Caco-2 (cell line): ENCODE results near the gene PARP9. TPM values are rescaled to one million over a fixed set of nuclear protein-coding genes. Genes with fewer than 3 reads are reported as not detected.

Source experiments
- BruUV-seq: library from RNA; stranded (reverse); fragments of 400-500 nt; replicated peaks from 2 replicates; lab custom pipeline; 2021; lab: Mats Ljungman, UMichigan
- CTCF ChIA-PET: fragments of 300-600 bp; sonication (Branson Sonifier 250); formaldehyde crosslinking; loops from one replicate; lab custom pipeline; 2022; ENCODE audit warnings: antibody characterized with exemption; lab: Charles Lee
- POLR2A ChIA-PET: fragments of 300-600 bp; sonication (Branson Sonifier 250); formaldehyde crosslinking; loops from one replicate; lab custom pipeline; 2022; ENCODE audit warnings: antibody characterized with exemption; lab: Charles Lee
- DNase-seq, 2 experiments: peaks; one replicate each; pipeline versions ENCODE4 v3.0.0 to v3.0.0-alpha.2; 2020 to 2022
- H3K27me3 ChIP-seq: replicated peaks from 2 replicates; pipeline ENCODE4 v1.6.0; 2011; ENCODE audit warnings: low read length; ENCODE audit not compliant: control insufficient read depth, insufficient read depth
- H3K36me3 ChIP-seq: 2 replicates; pipeline ENCODE4 v1.5.1; 2011; ENCODE audit warnings: low read length; ENCODE audit not compliant: control insufficient read depth, insufficient read depth
- H3K4me1 ChIP-seq: fragments of 250-450 bp; sonication (Bioruptor Pico); 2 replicates; pipeline ENCODE4 v1.5.1; 2020; ENCODE audit warnings: mild to moderate bottlenecking
- H3K4me3 ChIP-seq: 2 replicates; pipeline ENCODE4 v1.5.1; 2011; ENCODE audit warnings: low read depth, mild to moderate bottlenecking, control low read depth, low read length
- H3K9me3 ChIP-seq: fragments of 250-450 bp; sonication (Bioruptor Pico); 2 replicates; pipeline ENCODE4 v1.5.1; 2020; ENCODE audit warnings: mild to moderate bottlenecking, moderate library complexity
- H3K27ac Mint-ChIP-seq: one replicate; pipeline ENCODE4 v1.8.0; 2022; ENCODE audit warnings: mixed read lengths; ENCODE audit not compliant: unreplicated experiment
- H3K27me3 Mint-ChIP-seq: one replicate; pipeline ENCODE4 v1.8.0; 2022; ENCODE audit warnings: mixed read lengths; ENCODE audit not compliant: insufficient read depth, unreplicated experiment
- H3K36me3 Mint-ChIP-seq: one replicate; pipeline ENCODE4 v1.8.0; 2022; ENCODE audit warnings: mild to moderate bottlenecking, mixed read lengths; ENCODE audit not compliant: insufficient read depth, unreplicated experiment
- H3K4me1 Mint-ChIP-seq: one replicate; pipeline ENCODE4 v1.8.0; 2022; ENCODE audit warnings: low read depth, mixed read lengths; ENCODE audit not compliant: unreplicated experiment
- H3K4me3 Mint-ChIP-seq: one replicate; pipeline ENCODE4 v1.8.0; 2022; ENCODE audit warnings: mild to moderate bottlenecking, moderate library complexity, mixed read lengths; ENCODE audit not compliant: unreplicated experiment
- H3K9me3 Mint-ChIP-seq: one replicate; pipeline ENCODE4 v1.8.0; 2022; ENCODE audit warnings: mixed read lengths; ENCODE audit not compliant: unreplicated experiment
- CTCF ChIP-seq, 2 experiments: fragments of 200-600 bp in 1 of 2; IDR thresholded peaks; 1 replicate in 1 of 2; 2 replicates in 1 of 2; pipeline versions ENCODE4 v1.5.1 to v1.8.0; 2011 to 2022; ENCODE audit warnings: antibody characterized with exemption in 1 of 2, control low read depth in 1 of 2, inconsistent platforms in 1 of 2, low read depth in 1 of 2, low read length in 1 of 2, mild to moderate bottlenecking in 1 of 2, moderate library complexity in 1 of 2; ENCODE audit not compliant: insufficient read depth in 1 of 2, severe bottlenecking in 1 of 2, unreplicated experiment in 1 of 2
- intact Hi-C: fragments of 100-400 bp; cut with micrococcal nuclease; formaldehyde crosslinking; loops from one replicate; pipeline ENCODE4 v1.10.0; 2022; ENCODE audit not compliant: unreplicated experiment
- total RNA-seq: library from RNA; stranded (reverse); gene quantifications from 2 replicates; pipeline ENCODE4 v1.2.3, GENCODE V29; 2022

The PARP9 gene
- total RNA-seq, 1 experiment from 2014 or later, result 15.8 TPM

GRCh38 chr3:122603056-122603455 lies 39.0 kb upstream of the PARP9 start:
- no peaks in the 10 kb centered on the region for H3K9me3 ChIP-seq
- Mint-ChIP-seq H3K27me3 (no peaks in the 10 kb centered on the region), H3K27ac (no peak overlapping the region), H3K4me1 (no peaks in the 10 kb centered on the region), H3K4me3 (no peak overlapping the region), H3K9me3 (no peaks in the 10 kb centered on the region), H3K36me3 (no peaks in the 10 kb centered on the region)
- H3K36me3 ChIP-seq, result no peaks in the 10 kb centered on the region
- intact Hi-C loops, result no loop called here
- TF ChIP-seq CTCF (IDR thresholded peaks at IDR 0.05; ENCODE audit: insufficient read depth in 1 of 2, low read depth in 1 of 2, low read length in 1 of 2, severe bottlenecking in 1 of 2, unreplicated experiment in 1 of 2), result no peak
- CTCF ChIA-PET, result no interaction called here
- no peaks in the 10 kb centered on the region for H3K4me1 ChIP-seq
- no TSS peak for BruUV-seq
- POLR2A ChIA-PET, result no interaction called here
- H3K4me3 ChIP-seq, result no peak overlapping the region
- H3K27me3 ChIP-seq, result no peaks in the 10 kb centered on the region; the same call in 1 of the 2 replicates
- DNase-seq, result no peak

- Mint-ChIP-seq H3K27ac (no peak overlapping the region), H3K27me3 (no peaks in the 10 kb centered on the region), H3K4me1 (no peaks in the 10 kb centered on the region), H3K36me3 (no peaks in the 10 kb centered on the region), H3K9me3 (no peaks in the 10 kb centered on the region), H3K4me3 (no peak overlapping the region)
- Histone ChIP-seq H3K36me3 (no peaks in the 10 kb centered on the region), H3K27me3 (no peaks in the 10 kb centered on the region; the same call in 1 of the 2 replicates), H3K4me3 (no peak overlapping the region), H3K4me1 (no peaks in the 10 kb centered on the region), H3K9me3 (no peaks in the 10 kb centered on the region)
- CTCF ChIA-PET, result no interaction called here
- no peak for TF ChIP-seq CTCF (IDR thresholded peaks at IDR 0.05; ENCODE audit: insufficient read depth in 1 of 2, low read depth in 1 of 2, low read length in 1 of 2, severe bottlenecking in 1 of 2, unreplicated experiment in 1 of 2)
- intact Hi-C loops, result no loop called here
- POLR2A ChIA-PET, result no interaction called here
- BruUV-seq, result no TSS peak
- no peak for DNase-seq
Observed at GRCh38 chr3:122602011-122602710, 38.1 kb upstream of the PARP9 start.

GRCh38 chr3:122598556-122598955 lies 34.5 kb upstream of the PARP9 start:
- Mint-ChIP-seq H3K27me3 (no peaks in the 10 kb centered on the region), H3K9me3 (peaks cover 11% of the 10 kb centered on the region), H3K36me3 (no peaks in the 10 kb centered on the region), H3K4me3 (no peak overlapping the region), H3K27ac (no peak overlapping the region), H3K4me1 (no peaks in the 10 kb centered on the region)
- POLR2A ChIA-PET, result no interaction called here
- Histone ChIP-seq H3K27me3 (no peaks in the 10 kb centered on the region; the same call in 1 of the 2 replicates), H3K4me3 (no peak overlapping the region), H3K9me3 (no peaks in the 10 kb centered on the region), H3K4me1 (no peaks in the 10 kb centered on the region), H3K36me3 (no peaks in the 10 kb centered on the region)
- CTCF ChIA-PET, result no interaction called here
- TF ChIP-seq CTCF (IDR thresholded peaks at IDR 0.05; ENCODE audit: insufficient read depth in 1 of 2, low read depth in 1 of 2, low read length in 1 of 2, severe bottlenecking in 1 of 2, unreplicated experiment in 1 of 2), result no peak
- no TSS peak for BruUV-seq
- intact Hi-C loops, result no loop called here
- DNase-seq, result no peak
